ENCODE results near the gene MRPS27.

Gene MRPS27

DNA sequence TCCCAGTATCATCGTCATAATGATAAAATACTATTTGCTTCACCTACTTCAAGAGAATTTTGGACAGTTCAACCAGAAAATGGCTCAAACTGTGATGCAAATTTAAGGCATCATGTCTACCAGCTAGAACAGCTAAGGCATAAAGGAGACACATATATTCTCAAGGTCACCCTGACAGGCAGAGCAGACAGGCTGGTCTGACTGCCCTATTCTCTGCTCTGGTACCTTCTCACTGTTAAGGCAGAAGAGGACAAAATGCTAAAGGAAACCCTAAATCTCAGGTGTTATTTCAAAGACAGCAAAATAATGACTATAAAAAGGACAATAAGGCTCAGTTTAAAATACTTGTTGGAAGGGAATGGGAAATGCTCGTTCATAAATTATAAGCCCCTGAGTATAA is 87.2 kb downstream of the MRPS27 start:
- Histone ChIP-seq H3K4me1 (ENCODE audit: control insufficient read depth in 1 of 2, insufficient read depth in 1 of 2, low read depth in 1 of 2, low read length in 1 of 2) (peaks cover 38 to 44% of the 10 kb centered on the region in 2 experiments), H3K36me3 (no peaks in the 10 kb centered on the region), H3K4me3 (ENCODE audit: low read depth in 1 of 2, low read length in 1 of 2) (no peak overlapping the region), H3K9me3 (no peaks in the 10 kb centered on the region), H3K27ac (peak overlapping the region; percentile 47), H3K27me3 (no peaks in the 10 kb centered on the region)
- TF ChIP-seq, protein P1, sequence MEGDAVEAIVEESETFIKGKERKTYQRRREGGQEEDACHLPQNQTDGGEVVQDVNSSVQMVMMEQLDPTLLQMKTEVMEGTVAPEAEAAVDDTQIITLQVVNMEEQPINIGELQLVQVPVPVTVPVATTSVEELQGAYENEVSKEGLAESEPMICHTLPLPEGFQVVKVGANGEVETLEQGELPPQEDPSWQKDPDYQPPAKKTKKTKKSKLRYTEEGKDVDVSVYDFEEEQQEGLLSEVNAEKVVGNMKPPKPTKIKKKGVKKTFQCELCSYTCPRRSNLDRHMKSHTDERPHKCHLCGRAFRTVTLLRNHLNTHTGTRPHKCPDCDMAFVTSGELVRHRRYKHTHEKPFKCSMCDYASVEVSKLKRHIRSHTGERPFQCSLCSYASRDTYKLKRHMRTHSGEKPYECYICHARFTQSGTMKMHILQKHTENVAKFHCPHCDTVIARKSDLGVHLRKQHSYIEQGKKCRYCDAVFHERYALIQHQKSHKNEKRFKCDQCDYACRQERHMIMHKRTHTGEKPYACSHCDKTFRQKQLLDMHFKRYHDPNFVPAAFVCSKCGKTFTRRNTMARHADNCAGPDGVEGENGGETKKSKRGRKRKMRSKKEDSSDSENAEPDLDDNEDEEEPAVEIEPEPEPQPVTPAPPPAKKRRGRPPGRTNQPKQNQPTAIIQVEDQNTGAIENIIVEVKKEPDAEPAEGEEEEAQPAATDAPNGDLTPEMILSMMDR (IDR thresholded peaks at IDR 0.05): no peak

DNA sequence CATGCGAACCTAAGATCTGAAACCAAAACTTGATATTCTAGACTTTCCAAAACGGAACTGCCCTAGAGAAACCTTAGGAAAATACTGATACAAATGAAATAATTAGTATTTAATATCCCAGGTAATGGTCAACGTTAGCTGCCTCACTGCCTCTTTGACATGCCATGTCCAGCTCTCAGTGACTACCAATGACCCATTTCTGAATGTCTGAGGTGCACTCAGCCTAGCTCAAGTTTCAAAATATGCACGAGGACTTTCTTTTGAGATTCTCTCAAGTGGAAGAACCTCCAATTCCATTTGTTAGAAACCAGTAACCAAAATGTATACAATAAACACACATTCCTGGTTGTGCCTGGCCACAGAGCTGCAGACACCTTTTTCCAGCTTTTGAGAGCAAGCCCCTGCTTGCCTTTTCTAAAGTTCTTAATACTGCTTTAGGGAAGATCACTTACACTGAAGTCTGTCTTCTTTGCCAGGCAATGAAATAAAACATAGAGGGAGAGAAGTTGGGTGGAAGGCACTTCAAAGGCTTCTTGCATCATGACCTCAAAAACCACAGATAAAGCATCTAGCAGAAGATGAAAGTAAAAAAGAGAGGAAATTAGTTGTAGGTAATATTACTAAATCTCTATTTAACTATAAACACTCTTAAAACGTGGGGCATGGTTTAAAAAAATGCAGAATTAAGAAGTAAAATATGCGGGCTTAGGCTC is 87.9 kb downstream of the MRPS27 start:
- Histone ChIP-seq H3K4me3 (ENCODE audit: low read depth in 1 of 2, low read length in 1 of 2) (no peak overlapping the region), H3K27me3 (no peaks in the 10 kb centered on the region), H3K36me3 (no peaks in the 10 kb centered on the region), H3K9me3 (no peaks in the 10 kb centered on the region), H3K27ac (peak overlapping the region; percentile 47), H3K4me1 (ENCODE audit: control insufficient read depth in 1 of 2, insufficient read depth in 1 of 2, low read depth in 1 of 2, low read length in 1 of 2) (peaks cover 38 to 44% of the 10 kb centered on the region in 2 experiments)
- TF ChIP-seq, protein P1 (IDR thresholded peaks at IDR 0.05): no peak

- Histone ChIP-seq H3K27me3 (no peaks in the 10 kb centered on the region), H3K36me3 (peaks cover 15% of the 10 kb centered on the region), H3K4me1 (ENCODE audit: control insufficient read depth in 1 of 2, insufficient read depth in 1 of 2, low read depth in 1 of 2, low read length in 1 of 2) (peaks cover 31 to 35% of the 10 kb centered on the region in 2 experiments), H3K4me3 (ENCODE audit: low read depth in 1 of 2, low read length in 1 of 2) (no peak overlapping the region), H3K9me3 (no peaks in the 10 kb centered on the region), H3K27ac (no peak overlapping the region)
- TF ChIP-seq, protein P1 (IDR thresholded peaks at IDR 0.05): no peak
These were observed 91.1 kb downstream of the MRPS27 start for GRCh38 chr5:72228960-72229359.

DNA sequence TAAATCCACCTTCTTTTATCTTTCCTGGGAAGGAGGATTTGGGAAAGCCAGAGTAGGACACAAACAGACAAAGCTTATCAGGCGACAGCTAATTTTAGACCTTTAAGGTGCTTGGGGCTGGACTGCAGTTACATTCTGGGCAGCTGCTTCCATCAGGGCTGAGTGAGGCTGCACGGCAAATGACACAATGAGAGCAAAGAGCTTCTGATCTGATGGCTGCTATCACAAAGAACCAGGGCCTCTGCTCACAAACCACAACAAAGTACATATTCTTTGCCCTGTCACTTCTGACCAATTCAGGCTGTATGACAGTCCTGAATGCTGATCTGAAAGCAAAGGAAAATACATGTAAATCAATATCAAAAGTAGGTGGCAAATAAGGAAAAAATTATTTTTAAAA is 93.1 kb downstream of the MRPS27 start:
- peaks cover 12 to 15% of the 10 kb centered on the region in 2 experiments for H3K4me1 ChIP-seq (ENCODE audit: control insufficient read depth in 1 of 2, insufficient read depth in 1 of 2, low read depth in 1 of 2, low read length in 1 of 2)
- no peaks in the 10 kb centered on the region for H3K9me3 ChIP-seq
- peaks cover 25% of the 10 kb centered on the region for H3K36me3 ChIP-seq
- TF ChIP-seq, protein P1 (IDR thresholded peaks at IDR 0.05): no peak
- no peak overlapping the region for H3K27ac ChIP-seq
- H3K4me3 ChIP-seq (ENCODE audit: low read depth in 1 of 2, low read length in 1 of 2): no peak overlapping the region
- no peaks in the 10 kb centered on the region for H3K27me3 ChIP-seq

GRCh38 chr5:72225741-72226140 is 94.3 kb downstream of the MRPS27 start:
- Histone ChIP-seq H3K27me3 (no peaks in the 10 kb centered on the region), H3K27ac (no peak overlapping the region), H3K9me3 (no peaks in the 10 kb centered on the region), H3K4me3 (ENCODE audit: low read depth in 1 of 2, low read length in 1 of 2) (no peak overlapping the region), H3K36me3 (peaks cover 36% of the 10 kb centered on the region), H3K4me1 (ENCODE audit: control insufficient read depth in 1 of 2, insufficient read depth in 1 of 2, low read depth in 1 of 2, low read length in 1 of 2) (peaks cover 0 to 2% of the 10 kb centered on the region in 2 experiments)
- TF ChIP-seq, protein P1 (IDR thresholded peaks at IDR 0.05): no peak
